Frontal cortex (tissue), 4 donors: ENCODE data around the gene ENKUR. TPM values are rescaled to one million over a fixed set of nuclear protein-coding genes. Genes with fewer than 3 reads are reported as not detected.
A peak's percentile ranks its signal among the peaks of the same experiment; 100 is the strongest.
"Not testable (repeated sequence)": the region's sequence is repeated elsewhere in the genome, so short reads cannot be mapped to it uniquely, and the experiment has no call there.

Experiments used
- DNase-seq, 2 donors: peaks; one replicate each; pipeline ENCODE4 v3.0.0; 2012; ENCODE audit warnings: low spot score in 2 of 2
- FAIRE-seq: peaks from 2 replicates; lab custom pipeline; 2012; peaks lifted over from hg19 to GRCh38; lab: Jason Lieb, UNC
- total RNA-seq: library from RNA; depleted of rRNA; stranded (reverse); fragments of >200 nt; gene quantifications from one replicate; pipeline ENCODE4 v1.2.3, GENCODE V29; 2014
- donor health status: control.
- donor health status: control.
- donor health status: control.

Gene ENKUR
- total RNA-seq, 1 donor from 2014 or later = 4.5 TPM

GRCh38 chr10:25026463-25026862 lies 10.5 kb upstream of the ENKUR start:
- FAIRE-seq = peak; percentile 98
- no peak for DNase-seq

GRCh38 chr10:25024528-25024927 lies 8.6 kb upstream of the ENKUR start:
- FAIRE-seq = no peak
- no peak for DNase-seq

- DNase-seq = no peak
Measured at GRCh38 chr10:25023278-25023677, 7.3 kb upstream of the ENKUR start.

GRCh38 chr10:25018703-25019102 lies 2.7 kb upstream of the ENKUR start:
- no peak for FAIRE-seq
- no peak for DNase-seq

More at GRCh38 chr10:25023278-25023677, 7.3 kb upstream of the ENKUR start:
- FAIRE-seq = no peak

- DNase-seq (no peak), FAIRE-seq (no peak)
Measured at GRCh38 chr10:25017661-25018060, 1.7 kb upstream of the ENKUR start.

- DNase-seq (peak; percentile 14 to 20), FAIRE-seq (no peak)
Measured at GRCh38 chr10:25017154-25017590, 1.2 kb upstream of the ENKUR start.

- DNase-seq (peak; percentile 93 to 94), FAIRE-seq (peak; percentile 44)
Measured at GRCh38 chr10:25016376-25017153, 607 bp upstream of the ENKUR start, which contains the start of gene THNSL1. Gene THNSL1, plus strand, starts transcription at chr10:25016612. Its CDS starts 6,612 bp downstream, at chr10:25023224.

GRCh38 chr10:25014579-25014978 lies 1.4 kb downstream of the ENKUR start:
- DNase-seq (no peak), FAIRE-seq (no peak)

GRCh38 chr10:25011591-25011990 lies 4.4 kb downstream of the ENKUR start:
- not testable (repeated sequence) for FAIRE-seq, DNase-seq

GRCh38 chr10:24998044-24998443 lies 17.9 kb downstream of the ENKUR start:
- FAIRE-seq (no peak), DNase-seq (no peak)

GRCh38 chr10:24995072-24995471 lies 20.9 kb downstream of the ENKUR start:
- DNase-seq (no peak), FAIRE-seq (no peak)

GRCh38 chr10:24993237-24993958 lies 22.6 kb downstream of the ENKUR start:
- FAIRE-seq = no peak

GRCh38 chr10:24992512-24993133 lies 23.3 kb downstream of the ENKUR start:
- DNase-seq = no peak
- FAIRE-seq = no peak

More at GRCh38 chr10:24993237-24993958, 22.6 kb downstream of the ENKUR start:
- no peak for DNase-seq

- DNase-seq (no peak), FAIRE-seq (no peak)
Measured at GRCh38 chr10:24991298-24991697, 24.7 kb downstream of the ENKUR start.

- DNase-seq (no peak), FAIRE-seq (peak; percentile 97)
Measured at GRCh38 chr10:24989867-24990266, 26.1 kb downstream of the ENKUR start.

GRCh38 chr10:24988831-24989640 lies 26.9 kb downstream of the ENKUR start:
- no peak for FAIRE-seq
- DNase-seq = no peak

GRCh38 chr10:24984906-24985305 lies 31.1 kb downstream of the ENKUR start:
- no peak for DNase-seq
- no peak for FAIRE-seq

- DNase-seq (no peak), FAIRE-seq (no peak)
Measured at GRCh38 chr10:24983946-24984345, 32.0 kb downstream of the ENKUR start.

- no peak for FAIRE-seq
- DNase-seq = no peak
Measured at GRCh38 chr10:24983130-24983529, 32.8 kb downstream of the ENKUR start.
